GM12878 (cell line): ENCODE data around the gene TMEM163. TPM values are rescaled to one million over a fixed set of nuclear protein-coding genes. Genes with fewer than 3 reads are reported as not detected.

Source experiments
- ATAC-seq: fragments of 200-7000 bp; cut with Tn5 transposase; 3 replicates; pipeline ENCODE4 v1.9.1; 2020; ENCODE audit warnings: mild to moderate bottlenecking, moderate library complexity
- BruUV-seq: library from RNA; stranded (reverse); fragments of 400-500 nt; replicated peaks from 2 replicates; lab custom pipeline; 2021; lab: Mats Ljungman, UMichigan
- CTCF ChIA-PET: fragments of 300-600 bp; sonication (Branson Sonifier 250); formaldehyde crosslinking; extraction: SDS; loops from one replicate; lab custom pipeline; 2021; ENCODE audit warnings: inconsistent platforms; lab: Yijun Ruan, JAX
- POLR2A ChIA-PET: fragments of 350-600 bp; formaldehyde crosslinking; extraction: SDS; loops from one replicate; lab custom pipeline; 2021; ENCODE audit warnings: inconsistent platforms; lab: Charles Lee
- RAD21 ChIA-PET: fragments of 300-600 bp; sonication (Branson Sonifier 250); formaldehyde crosslinking; loops from one replicate; lab custom pipeline; 2023; ENCODE audit warnings: antibody characterized with exemption; ENCODE audit not compliant: unreplicated experiment; lab: Charles Lee
- SMC1A ChIA-PET: fragments of 300-600 bp; sonication (Branson Sonifier 250); formaldehyde crosslinking; loops from one replicate; lab custom pipeline; 2023; ENCODE audit not compliant: unreplicated experiment, uncharacterized antibody; lab: Charles Lee
- DNase-seq: peaks from one replicate; pipeline ENCODE4 v3.0.0-alpha.2; 2011; ENCODE audit warnings: low read depth, low spot score
- FAIRE-seq: peaks from 3 replicates; lab custom pipeline; 2011; peaks lifted over from hg19 to GRCh38; lab: Jason Lieb, UNC
- H2AFZ ChIP-seq: 2 replicates; pipeline ENCODE4 v1.6.0; 2011; ENCODE audit warnings: low read depth, low read length, control low read depth; ENCODE audit not compliant: control insufficient read depth
- H3K27ac ChIP-seq: 2 replicates; pipeline ENCODE4 v1.5.1; 2011; ENCODE audit warnings: control low read depth; ENCODE audit not compliant: control insufficient read depth, insufficient read depth
- H3K27me3 ChIP-seq, 2 experiments: replicated peaks in 1 of 2; 2 replicates each; pipeline versions ENCODE4 v1.6.0 to v1.6.1; 2011; ENCODE audit warnings: low read length in 1 of 2; ENCODE audit not compliant: control insufficient read depth in 2 of 2, insufficient read depth in 2 of 2
- H3K36me3 ChIP-seq, 2 experiments: 2 replicates each; pipeline ENCODE4 v1.5.1; 2011; ENCODE audit warnings: low read length in 1 of 2; ENCODE audit not compliant: control insufficient read depth in 2 of 2, insufficient read depth in 2 of 2
- H3K4me1 ChIP-seq: 2 replicates; pipeline ENCODE4 v1.6.1; 2011; ENCODE audit warnings: mild to moderate bottlenecking, low read length, moderate library complexity, mixed read lengths; ENCODE audit not compliant: control insufficient read depth, insufficient read depth
- H3K4me2 ChIP-seq: 2 replicates; pipeline ENCODE4 v1.6.0; 2011; ENCODE audit warnings: control low read depth; ENCODE audit not compliant: control insufficient read depth, insufficient read depth
- H3K4me3 ChIP-seq: fragments of 200-600 bp; sonication (generic); 2 replicates; pipeline ENCODE4 v1.5.1; 2016
- H3K79me2 ChIP-seq: 2 replicates; pipeline ENCODE4 v1.6.0; 2011; ENCODE audit warnings: low read length; ENCODE audit not compliant: control insufficient read depth, insufficient read depth
- H3K9ac ChIP-seq: 2 replicates; pipeline ENCODE4 v1.8.0; 2011; ENCODE audit warnings: low read length, control low read depth, mixed read lengths; ENCODE audit not compliant: control insufficient read depth, insufficient read depth
- H3K9me3 ChIP-seq: replicated peaks from 3 replicates; pipeline ENCODE4 v1.5.1; 2011; ENCODE audit warnings: mild to moderate bottlenecking, low read length; ENCODE audit not compliant: control insufficient read depth, insufficient read depth
- H4K20me1 ChIP-seq: 2 replicates; pipeline ENCODE4 v1.6.0; 2011; ENCODE audit not compliant: control insufficient read depth, insufficient read depth
- BHLHE40 ChIP-seq, 2 experiments: fragments of 450-650 bp in 1 of 2; IDR thresholded peaks; 2 replicates each; pipeline ENCODE4 v1.6.1; 2011 to 2017; ENCODE audit warnings: low read depth in 2 of 2, borderline replicate concordance in 1 of 2, improper control_type of control experiment in 1 of 2, low read length in 1 of 2, mild to moderate bottlenecking in 1 of 2
- ESRRA ChIP-seq: IDR thresholded peaks from 2 replicates; pipeline ENCODE4 v1.6.1; 2012; ENCODE audit warnings: mild to moderate bottlenecking, low read length, improper control_type of control experiment
- IRF4 ChIP-seq: IDR thresholded peaks from 2 replicates; pipeline ENCODE4 v1.6.1; 2011; ENCODE audit warnings: low read depth, low read length
- NRF1 ChIP-seq: conservative IDR thresholded peaks from 2 replicates; pipeline ENCODE4 v1.6.1; 2011; ENCODE audit warnings: mild to moderate bottlenecking, low read depth, low read length, improper control_type of control experiment
- PAX8 ChIP-seq: fragments of 450-650 bp; IDR thresholded peaks from 2 replicates; pipeline ENCODE4 v1.6.1; 2017; ENCODE audit warnings: mild to moderate bottlenecking, moderate library complexity
- RB1 ChIP-seq: fragments of 450-650 bp; formaldehyde crosslinking; IDR thresholded peaks from 2 replicates; pipeline ENCODE4 v1.6.1; 2017; ENCODE audit warnings: mild to moderate bottlenecking, borderline replicate concordance
- RUNX3 ChIP-seq: IDR thresholded peaks from 2 replicates; pipeline ENCODE4 v1.6.1; 2012; ENCODE audit warnings: low read length, inconsistent platforms
- SREBF1 ChIP-seq: IDR thresholded peaks from 2 replicates; pipeline ENCODE4 v1.6.1; 2012; ENCODE audit warnings: mild to moderate bottlenecking, low read length
- SRF ChIP-seq, 2 experiments: IDR thresholded peaks; 2 replicates each; pipeline ENCODE4 v1.6.1; 2011; ENCODE audit warnings: low read depth in 2 of 2, low read length in 2 of 2, mild to moderate bottlenecking in 1 of 2, moderate library complexity in 1 of 2
- STAT1 ChIP-seq: fragments of 450-650 bp; conservative IDR thresholded peaks from 2 replicates; pipeline ENCODE4 v1.6.1; 2014; ENCODE audit warnings: antibody characterized with exemption, mild to moderate bottlenecking
- STAT3 ChIP-seq: IDR thresholded peaks from 2 replicates; pipeline ENCODE4 v1.6.1; 2011; ENCODE audit warnings: low read depth, low read length, improper control_type of control experiment
- ZNF207 ChIP-seq: fragments of 450-650 bp; IDR thresholded peaks from 2 replicates; pipeline ENCODE4 v1.6.1; 2014; ENCODE audit warnings: antibody characterized with exemption, mild to moderate bottlenecking, borderline replicate concordance
- ZNF24 ChIP-seq: fragments of 450-650 bp; IDR thresholded peaks from 2 replicates; pipeline ENCODE4 v1.6.1; 2017; ENCODE audit warnings: antibody characterized with exemption, mild to moderate bottlenecking
- ZZZ3 ChIP-seq: IDR thresholded peaks from 2 replicates; pipeline ENCODE4 v1.6.1; 2011; ENCODE audit warnings: low read depth; ENCODE audit not compliant: control insufficient read depth, insufficient read length
- WGBS: methylation state at CpG from one replicate; pipeline ENCODE4 v1.1.6; 2016; ENCODE audit warnings: low lambda C conversion rate; ENCODE audit not compliant: insufficient replicate concordance, insufficient coverage; ENCODE audit errors: missing lambda C conversion rate; 5-methylcytosine and 5-hydroxymethylcytosine counted together
- in situ Hi-C: fragments of 300-500 bp; cut with MboI; formaldehyde crosslinking; loops from 9 replicates; pipeline ENCODE4 v1.14.3; 2018; ENCODE audit warnings: mixed read lengths
- intact Hi-C: fragments of 100-400 bp; cut with micrococcal nuclease; formaldehyde crosslinking; loops from one replicate; pipeline ENCODE4 v1.14.2; 2022; ENCODE audit not compliant: unreplicated experiment
- polyA plus RNA-seq, 11 experiments: library from polyadenylated mRNA; depleted of rRNA in 4 of 11; unstranded in 6 of 11; stranded (reverse) in 5 of 11; fragments of >200 nt; fragmentation: Nextera tagmentation in 4 of 11; fragmentation: Illumina TruSeq in 1 of 11; extraction: Ambion mirVana in 4 of 11; extraction: Trizol in 1 of 11; gene quantifications; 1 replicate in 1 of 11; 2 replicates in 10 of 11; pipeline versions ENCODE4 v1.2.1 to v1.2.3, GENCODE V29; 2011 to 2016; ENCODE audit warnings: inconsistent platforms in 2 of 11, missing spikeins in 2 of 11, low read depth in 1 of 11
- total RNA-seq, 4 experiments: library from RNA; depleted of rRNA in 3 of 4; stranded (reverse); fragments of >200 nt in 3 of 4; fragmentation: Illumina TruSeq in 1 of 4; extraction: Trizol in 1 of 4; gene quantifications; 2 replicates each; pipeline versions ENCODE4 v1.2.1 to v1.2.3, GENCODE V29; 2013 to 2021

The TMEM163 gene
- total and polyA plus RNA-seq, 10 of the 15 experiments (the other 5 are each of a cell fraction or from before 2014, with no cell fraction given) = 0.05 to 0.11 (median 0.07) TPM; not detected in 4

DNA sequence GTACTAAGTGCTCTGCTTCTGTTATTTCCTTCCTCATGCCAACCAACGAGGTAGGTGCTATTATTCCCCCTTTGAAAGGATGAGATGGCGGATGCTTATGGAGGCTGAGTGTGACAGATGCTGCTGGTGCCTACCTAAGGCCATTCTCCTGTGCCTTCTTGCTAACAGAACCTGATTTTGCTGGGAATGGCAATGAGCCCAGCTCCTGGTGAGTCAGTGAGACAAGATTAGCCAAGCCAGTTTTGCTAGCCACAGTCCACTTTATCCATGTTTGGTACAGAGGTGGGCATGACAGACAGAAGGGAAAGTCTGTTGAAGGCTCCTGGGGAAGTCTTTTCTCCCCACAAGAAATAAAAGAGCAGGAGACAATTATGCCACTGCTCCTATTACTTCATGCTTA, 43.7 kb upstream of the TMEM163 start:
- in situ Hi-C loops = no loop called here
- no peak overlapping the region for H3K4me3 ChIP-seq
- H3K9me3 ChIP-seq = no peaks in the 10 kb centered on the region
- no peak for DNase-seq
- H3K4me1 ChIP-seq = peaks cover 11% of the 10 kb centered on the region; the same call in 1 of the 2 replicates
- ChIA-PET SMC1A (no interaction called here), POLR2A (no interaction called here)
- H3K79me2 ChIP-seq = no peaks in the 10 kb centered on the region
- no peak overlapping the region for H3K4me2 ChIP-seq
- no peaks in the 10 kb centered on the region for H3K36me3 ChIP-seq
- 7% methylated on average over 2 of the region's 2 CpGs for WGBS
- no peak overlapping the region for H3K9ac ChIP-seq
- no peak for TF ChIP-seq IRF4
- no peak for TF ChIP-seq SREBF1
- no peak for TF ChIP-seq RUNX3
- TF ChIP-seq STAT3 = no peak
- no peak for TF ChIP-seq ZNF24
- no peak for TF ChIP-seq SRF (IDR thresholded peaks at IDR 0.05; ENCODE audit: low read depth in 2 of 2, low read length in 2 of 2)
- no peak for TF ChIP-seq NRF1
- TF ChIP-seq BHLHE40 (IDR thresholded peaks at IDR 0.05; ENCODE audit: borderline replicate concordance in 1 of 2, low read depth in 2 of 2, low read length in 1 of 2) = no peak
- no peak for TF ChIP-seq ZNF207
- TF ChIP-seq PAX8 = no peak
- TF ChIP-seq ESRRA = no peak
- TF ChIP-seq RB1 = no peak
- no peak for TF ChIP-seq ZZZ3
- no peak for TF ChIP-seq STAT1
- TF ChIP-seq, all 136 proteins: peak for 0
- no peak for ATAC-seq
- no peaks in the 10 kb centered on the region for H4K20me1 ChIP-seq
- ChIA-PET CTCF (no interaction called here), RAD21 (no interaction called here)
- BruUV-seq = no TSS peak
- no peak for FAIRE-seq
- H3K27me3 ChIP-seq = no peaks in the 10 kb centered on the region
- no peak overlapping the region for H2AFZ ChIP-seq
- intact Hi-C loops = no loop called here
- no peak overlapping the region for H3K27ac ChIP-seq
